Measurements from ENCODE around the gene ZCCHC24.

The ZCCHC24 gene

GRCh38 chr10:79403441-79404230 lies 41.8 kb downstream of the ZCCHC24 start:
- no peaks in the 10 kb centered on the region for H3K9me3 ChIP-seq (ENCODE audit: low read length)
- no peaks in the 10 kb centered on the region for H3K4me1 ChIP-seq (ENCODE audit: insufficient read depth, low read length, severe bottlenecking)
- H2AFZ ChIP-seq (ENCODE audit: low read length) = no peak overlapping the region
- no peaks in the 10 kb centered on the region for H3K79me2 ChIP-seq (ENCODE audit: insufficient read depth, low read length)
- H3F3A ChIP-seq (ENCODE audit: insufficient read depth, low read length) = no peaks in the 10 kb centered on the region
- no peaks in the 10 kb centered on the region for H4K20me1 ChIP-seq (ENCODE audit: insufficient read depth, low read length)
- no peak for TF ChIP-seq CTCF (IDR thresholded peaks at IDR 0.05; ENCODE audit: low read length)
- no peak for TF ChIP-seq EZH2 (IDR thresholded peaks at IDR 0.05; ENCODE audit: borderline replicate concordance, low read length)
- H3K27me3 ChIP-seq (ENCODE audit: insufficient read depth, low read length) = no peaks in the 10 kb centered on the region; the same call in 1 of the 2 replicates
- H3K9ac ChIP-seq (ENCODE audit: low read length) = no peak overlapping the region
- H3K27ac ChIP-seq (ENCODE audit: low read depth, low read length, poor library complexity, severe bottlenecking) = no peak overlapping the region
- no peak overlapping the region for H3K4me2 ChIP-seq (ENCODE audit: low read length)
- H3K36me3 ChIP-seq (ENCODE audit: insufficient read depth, low read length) = no peaks in the 10 kb centered on the region
- H3K9me2 ChIP-seq (ENCODE audit: low read depth, low read length) = no peaks in the 10 kb centered on the region
- H3K4me3 ChIP-seq (ENCODE audit: low read depth, low read length, poor library complexity, severe bottlenecking) = no peak overlapping the region

- Histone ChIP-seq H4K20me1 (ENCODE audit: insufficient read depth, low read length) (no peaks in the 10 kb centered on the region), H2AFZ (ENCODE audit: low read length) (no peak overlapping the region), H3K4me2 (ENCODE audit: low read length) (no peak overlapping the region)
Observed at GRCh38 chr10:79402951-79403350, 42.5 kb downstream of the ZCCHC24 start.

GRCh38 chr10:79402625-79402946 lies 42.8 kb downstream of the ZCCHC24 start:
- H2AFZ ChIP-seq (ENCODE audit: low read length) = no peak overlapping the region
- TF ChIP-seq CTCF (IDR thresholded peaks at IDR 0.05; ENCODE audit: low read length) (no peak), EZH2 (IDR thresholded peaks at IDR 0.05; ENCODE audit: borderline replicate concordance, low read length) (no peak)
- H3K9ac ChIP-seq (ENCODE audit: low read length) = no peak overlapping the region
- H3K9me2 ChIP-seq (ENCODE audit: low read depth, low read length) = no peaks in the 10 kb centered on the region
- H3K27me3 ChIP-seq (ENCODE audit: insufficient read depth, low read length) = no peaks in the 10 kb centered on the region
- no peaks in the 10 kb centered on the region for H3K9me3 ChIP-seq (ENCODE audit: low read length)
- no peaks in the 10 kb centered on the region for H3K79me2 ChIP-seq (ENCODE audit: insufficient read depth, low read length)
- H3K4me3 ChIP-seq (ENCODE audit: low read depth, low read length, poor library complexity, severe bottlenecking) = no peak overlapping the region
- H3K27ac ChIP-seq (ENCODE audit: low read depth, low read length, poor library complexity, severe bottlenecking) = no peak overlapping the region
- no peaks in the 10 kb centered on the region for H3K36me3 ChIP-seq (ENCODE audit: insufficient read depth, low read length)
- no peaks in the 10 kb centered on the region for H3F3A ChIP-seq (ENCODE audit: insufficient read depth, low read length)
- no peak overlapping the region for H3K4me2 ChIP-seq (ENCODE audit: low read length)
- H4K20me1 ChIP-seq (ENCODE audit: insufficient read depth, low read length) = no peaks in the 10 kb centered on the region
- H3K4me1 ChIP-seq (ENCODE audit: insufficient read depth, low read length, severe bottlenecking) = no peaks in the 10 kb centered on the region

More at GRCh38 chr10:79402951-79403350, 42.5 kb downstream of the ZCCHC24 start:
- Histone ChIP-seq H3K27ac (ENCODE audit: low read depth, low read length, poor library complexity, severe bottlenecking) (no peak overlapping the region), H3F3A (ENCODE audit: insufficient read depth, low read length) (no peaks in the 10 kb centered on the region), H3K9me3 (ENCODE audit: low read length) (no peaks in the 10 kb centered on the region), H3K4me3 (ENCODE audit: low read depth, low read length, poor library complexity, severe bottlenecking) (no peak overlapping the region), H3K79me2 (ENCODE audit: insufficient read depth, low read length) (no peaks in the 10 kb centered on the region), H3K36me3 (ENCODE audit: insufficient read depth, low read length) (no peaks in the 10 kb centered on the region), H3K9me2 (ENCODE audit: low read depth, low read length) (no peaks in the 10 kb centered on the region), H3K27me3 (ENCODE audit: insufficient read depth, low read length) (no peaks in the 10 kb centered on the region), H3K4me1 (ENCODE audit: insufficient read depth, low read length, severe bottlenecking) (no peaks in the 10 kb centered on the region), H3K9ac (ENCODE audit: low read length) (no peak overlapping the region)
- TF ChIP-seq CTCF (IDR thresholded peaks at IDR 0.05; ENCODE audit: low read length) (no peak), EZH2 (IDR thresholded peaks at IDR 0.05; ENCODE audit: borderline replicate concordance, low read length) (no peak)
